Measurements from ENCODE around the gene PRKAG3. TPM values are rescaled to one million over a fixed set of nuclear protein-coding genes. Genes with fewer than 3 reads are reported as not detected.

PRKAG3 gene
- total RNA-seq, 6 donors from 2014 or later = not detected

DNA sequence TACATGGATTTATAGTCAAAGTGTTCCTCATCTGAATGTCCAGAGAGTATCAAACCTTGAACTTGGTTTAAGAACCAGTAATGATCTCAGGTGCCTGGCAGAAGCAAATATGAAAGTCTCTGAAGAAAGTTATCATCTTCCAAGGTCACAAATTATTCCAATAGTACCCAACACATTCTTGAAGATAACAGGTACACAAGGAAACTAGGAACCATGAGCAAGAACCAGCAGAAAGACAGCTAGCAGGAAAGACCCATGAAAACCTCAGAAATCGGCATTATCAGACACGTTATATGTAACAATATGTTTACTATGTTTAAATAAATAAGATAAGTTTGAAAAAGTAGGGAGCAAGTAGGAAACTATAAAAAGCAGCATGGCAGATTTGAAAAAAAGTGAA, 5.9 kb upstream of the PRKAG3 start:
- no peak for DNase-seq
- Histone ChIP-seq H3K27me3 (no peaks in the 10 kb centered on the region), H3K27ac (no peak overlapping the region), H3K9me3 (peaks cover 0 to 5% (median 2%) of the 10 kb centered on the region in 4 donors), H3K36me3 (no peaks in the 10 kb centered on the region), H3K4me3 (no peak overlapping the region), H3K4me1 (peaks cover 0 to 4% (median under 1%) of the 10 kb centered on the region in 4 donors)
- WGBS, 2 donors = 83 to 92% methylated on average over 2 of the region's 2 CpGs
- ATAC-seq (ENCODE audit: low FRiP score in 2 of 2) = no peak
- TF ChIP-seq, protein P1, sequence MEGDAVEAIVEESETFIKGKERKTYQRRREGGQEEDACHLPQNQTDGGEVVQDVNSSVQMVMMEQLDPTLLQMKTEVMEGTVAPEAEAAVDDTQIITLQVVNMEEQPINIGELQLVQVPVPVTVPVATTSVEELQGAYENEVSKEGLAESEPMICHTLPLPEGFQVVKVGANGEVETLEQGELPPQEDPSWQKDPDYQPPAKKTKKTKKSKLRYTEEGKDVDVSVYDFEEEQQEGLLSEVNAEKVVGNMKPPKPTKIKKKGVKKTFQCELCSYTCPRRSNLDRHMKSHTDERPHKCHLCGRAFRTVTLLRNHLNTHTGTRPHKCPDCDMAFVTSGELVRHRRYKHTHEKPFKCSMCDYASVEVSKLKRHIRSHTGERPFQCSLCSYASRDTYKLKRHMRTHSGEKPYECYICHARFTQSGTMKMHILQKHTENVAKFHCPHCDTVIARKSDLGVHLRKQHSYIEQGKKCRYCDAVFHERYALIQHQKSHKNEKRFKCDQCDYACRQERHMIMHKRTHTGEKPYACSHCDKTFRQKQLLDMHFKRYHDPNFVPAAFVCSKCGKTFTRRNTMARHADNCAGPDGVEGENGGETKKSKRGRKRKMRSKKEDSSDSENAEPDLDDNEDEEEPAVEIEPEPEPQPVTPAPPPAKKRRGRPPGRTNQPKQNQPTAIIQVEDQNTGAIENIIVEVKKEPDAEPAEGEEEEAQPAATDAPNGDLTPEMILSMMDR (IDR thresholded peaks at IDR 0.05) = no peak
- TF ChIP-seq POLR2A (IDR thresholded peaks at IDR 0.05) (no peak), EP300 (IDR thresholded peaks at IDR 0.05) (no peak), POLR2AphosphoS5 (IDR thresholded peaks at IDR 0.05) (no peak)

DNA sequence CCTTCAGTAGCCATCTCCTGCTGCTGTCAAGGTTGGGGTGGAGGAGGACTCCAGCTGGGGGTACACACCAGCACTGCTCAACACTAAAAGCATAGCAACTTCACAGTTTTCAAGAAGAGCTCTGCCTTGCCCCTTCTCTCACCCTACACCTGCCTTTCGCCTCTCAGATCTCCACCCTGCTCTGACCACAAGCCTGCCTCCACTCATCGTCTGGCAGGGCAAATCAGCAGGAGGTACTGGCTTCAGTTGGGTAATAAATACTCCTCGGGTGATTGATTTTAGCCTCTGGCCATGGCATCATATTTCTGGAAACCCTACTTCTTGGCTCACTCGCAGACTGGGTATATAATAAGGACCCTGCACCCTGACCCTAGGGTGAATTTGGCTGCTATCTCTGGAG, 3.1 kb upstream of the PRKAG3 start:
- H3K36me3 ChIP-seq = no peaks in the 10 kb centered on the region
- no peaks in the 10 kb centered on the region for H3K27me3 ChIP-seq
- TF ChIP-seq, protein P1 (IDR thresholded peaks at IDR 0.05) = no peak
- no peak for TF ChIP-seq EP300 (IDR thresholded peaks at IDR 0.05)
- no peak for TF ChIP-seq POLR2AphosphoS5 (IDR thresholded peaks at IDR 0.05)
- no peak for TF ChIP-seq POLR2A (IDR thresholded peaks at IDR 0.05)
- no peak overlapping the region for H3K4me3 ChIP-seq
- no peak overlapping the region for H3K27ac ChIP-seq
- 74 to 79% methylated on average over 4 of the region's 4 CpGs for WGBS, 2 donors
- peaks cover 0 to 7% (median 2%) of the 10 kb centered on the region in 4 donors for H3K4me1 ChIP-seq
- no peak for ATAC-seq (ENCODE audit: low FRiP score in 2 of 2)
- DNase-seq = no peak
- peaks cover 0 to 5% (median 2%) of the 10 kb centered on the region in 4 donors for H3K9me3 ChIP-seq

DNA sequence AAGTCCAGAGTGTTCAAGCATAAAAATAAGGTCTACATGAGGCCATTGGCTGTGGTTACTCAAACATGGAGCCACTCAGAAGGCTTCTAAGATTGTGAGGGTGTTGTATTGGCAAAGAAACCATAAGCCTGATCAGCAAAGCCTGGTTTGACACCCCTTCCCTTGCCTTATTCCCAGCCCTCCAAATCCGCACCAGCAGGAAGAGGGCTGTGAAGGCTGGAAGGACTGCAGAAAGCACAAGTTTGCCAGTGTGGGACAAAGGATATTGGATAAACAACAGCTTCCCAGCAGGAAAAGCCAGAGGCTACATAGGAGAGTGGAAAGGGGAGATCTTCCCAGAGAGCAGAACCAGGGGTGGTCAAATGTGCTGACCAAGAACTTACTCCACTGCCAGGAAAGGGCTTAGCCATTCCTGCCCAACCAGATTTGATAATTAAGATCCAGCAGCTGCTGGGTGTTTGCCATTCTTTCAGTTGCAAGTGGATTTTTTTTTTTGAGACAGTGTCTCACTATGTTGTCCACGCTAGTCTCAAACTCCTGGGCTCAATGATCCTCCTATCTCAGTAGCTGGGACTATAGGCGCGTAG, 1.5 kb upstream of the PRKAG3 start:
- TF ChIP-seq POLR2AphosphoS5 (IDR thresholded peaks at IDR 0.05) (no peak), POLR2A (IDR thresholded peaks at IDR 0.05) (no peak), EP300 (IDR thresholded peaks at IDR 0.05) (no peak)
- TF ChIP-seq, protein P1 (IDR thresholded peaks at IDR 0.05) = no peak
- peaks cover 0 to 7% (median 2%) of the 10 kb centered on the region in 4 donors for H3K4me1 ChIP-seq
- H3K27me3 ChIP-seq = no peaks in the 10 kb centered on the region
- H3K4me3 ChIP-seq = no peak overlapping the region
- DNase-seq = no peak
- no peak overlapping the region for H3K27ac ChIP-seq
- 77 to 81% methylated on average over 4 of the region's 4 CpGs for WGBS, 2 donors
- peak in 1 of 2 donors; percentile 2 for ATAC-seq (ENCODE audit: low FRiP score in 2 of 2)
- H3K36me3 ChIP-seq = no peaks in the 10 kb centered on the region
- peaks cover 0 to 5% (median 2%) of the 10 kb centered on the region in 4 donors for H3K9me3 ChIP-seq

DNA sequence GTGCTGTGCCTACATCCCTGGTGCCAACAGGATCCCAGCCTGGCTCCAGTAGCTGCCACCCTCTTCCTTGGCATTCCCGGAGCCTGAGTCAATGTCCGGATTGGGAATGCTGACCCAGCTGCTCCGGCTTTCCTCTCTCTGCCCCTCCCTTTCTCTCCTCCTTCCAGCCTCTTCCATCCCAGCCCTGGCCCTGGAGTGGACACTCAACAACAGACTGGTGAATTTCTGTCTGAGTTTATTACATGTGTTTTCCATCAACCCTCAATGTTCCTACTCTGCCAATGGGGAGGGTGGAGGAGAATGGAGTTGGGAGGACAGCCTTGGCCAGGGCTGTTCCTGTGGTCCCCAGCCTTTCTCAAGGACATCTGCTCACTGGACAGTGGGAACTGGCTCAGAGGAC, 917 bp upstream of the PRKAG3 start:
- H3K27ac ChIP-seq = no peak overlapping the region
- ATAC-seq (ENCODE audit: low FRiP score in 2 of 2) = peak in 1 of 2 donors; percentile 69
- H3K4me3 ChIP-seq = no peak overlapping the region
- H3K27me3 ChIP-seq = no peaks in the 10 kb centered on the region
- no peaks in the 10 kb centered on the region for H3K36me3 ChIP-seq
- H3K4me1 ChIP-seq = peaks cover 0 to 7% (median 2%) of the 10 kb centered on the region in 4 donors
- 65 to 81% methylated on average over 3 of the region's 3 CpGs for WGBS, 2 donors
- H3K9me3 ChIP-seq = peaks cover 0 to 4% (median 1%) of the 10 kb centered on the region in 4 donors
- TF ChIP-seq POLR2A (IDR thresholded peaks at IDR 0.05) = no peak
- no peak for TF ChIP-seq EP300 (IDR thresholded peaks at IDR 0.05)
- TF ChIP-seq POLR2AphosphoS5 (IDR thresholded peaks at IDR 0.05) = no peak
- TF ChIP-seq, protein P1 (IDR thresholded peaks at IDR 0.05) = no peak
- no peak for DNase-seq

DNA sequence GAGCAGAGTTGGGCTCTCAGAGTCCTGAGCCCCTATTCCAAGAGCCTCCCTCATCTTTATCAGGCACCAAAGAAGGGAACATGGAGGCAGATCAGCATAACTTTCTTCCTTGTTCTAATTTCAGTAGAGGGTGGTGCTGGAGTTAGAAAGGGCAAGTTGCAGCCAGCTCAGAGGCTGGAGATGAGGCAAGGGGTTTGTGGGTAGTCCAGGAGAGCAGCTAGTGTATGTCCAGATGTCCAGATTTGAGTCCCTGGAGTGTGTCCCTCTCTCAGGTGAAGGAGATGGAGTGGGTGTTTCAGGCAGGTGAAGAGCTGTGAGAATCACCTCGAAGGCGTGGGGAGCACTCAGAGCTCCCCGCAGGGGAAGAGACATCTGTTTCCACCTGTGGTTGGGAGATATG, 478 bp upstream of the PRKAG3 start:
- no peaks in the 10 kb centered on the region for H3K36me3 ChIP-seq
- no peaks in the 10 kb centered on the region for H3K9me3 ChIP-seq
- no peak overlapping the region for H3K27ac ChIP-seq
- peaks cover 0 to 7% (median 2%) of the 10 kb centered on the region in 4 donors for H3K4me1 ChIP-seq
- 74 to 79% methylated on average over 3 of the region's 3 CpGs for WGBS, 2 donors
- ATAC-seq (ENCODE audit: low FRiP score in 2 of 2) = peak in 1 of 2 donors; percentile 2
- no peak for DNase-seq
- TF ChIP-seq, protein P1 (IDR thresholded peaks at IDR 0.05) = no peak
- TF ChIP-seq POLR2A (IDR thresholded peaks at IDR 0.05) = no peak
- TF ChIP-seq EP300 (IDR thresholded peaks at IDR 0.05) = no peak
- TF ChIP-seq POLR2AphosphoS5 (IDR thresholded peaks at IDR 0.05) = no peak
- no peaks in the 10 kb centered on the region for H3K27me3 ChIP-seq
- H3K4me3 ChIP-seq = no peak overlapping the region
